HUES48 (cell line): Measurements from ENCODE around the gene TNFAIP3.
A peak's percentile ranks its signal among the peaks of the same experiment; 100 is the strongest.

Experiments used
- H3K27ac ChIP-seq: one replicate; pipeline ENCODE4 v1.7.0; 2013; ENCODE audit warnings: low read depth, low read length, inconsistent platforms
- H3K27me3 ChIP-seq: 2 replicates; pipeline ENCODE4 v1.6.1; 2013; ENCODE audit warnings: mild to moderate bottlenecking, low read length; ENCODE audit not compliant: control insufficient read depth, insufficient read depth
- H3K36me3 ChIP-seq: 2 replicates; pipeline ENCODE4 v1.6.1; 2013; ENCODE audit warnings: low read length; ENCODE audit not compliant: control insufficient read depth, insufficient read depth
- H3K4me1 ChIP-seq: 2 replicates; pipeline ENCODE4 v1.6.1; 2013; ENCODE audit warnings: mild to moderate bottlenecking, low read length; ENCODE audit not compliant: control insufficient read depth, insufficient read depth
- H3K4me3 ChIP-seq: 2 replicates; pipeline ENCODE4 v1.5.1; 2013; ENCODE audit warnings: mild to moderate bottlenecking, low read depth, low read length
- H3K9ac ChIP-seq: 2 replicates; pipeline ENCODE4 v1.6.1; 2013; ENCODE audit warnings: mild to moderate bottlenecking, low read depth, low read length, moderate library complexity
- H3K9me3 ChIP-seq: 2 replicates; pipeline ENCODE4 v1.6.1; 2013; ENCODE audit warnings: low read length; ENCODE audit not compliant: control insufficient read depth, insufficient read depth

TNFAIP3 gene

GRCh38 chr6:137866914-137867684 is at the start of gene TNFAIP3:
Gene TNFAIP3, plus strand, starts transcription at chr6:137867259. Its CDS starts 3,969 bp downstream, at chr6:137871228.
- peaks cover 27% of the 10 kb centered on the region for H3K27me3 ChIP-seq
- H3K4me1 ChIP-seq: peaks cover 44% of the 10 kb centered on the region
- peak within 1 kb of the TSS; percentile 77 for H3K4me3 ChIP-seq
- H3K27ac ChIP-seq: peak within 1 kb of the TSS; percentile 75
- H3K9me3 ChIP-seq: no peaks in the 10 kb centered on the region
- H3K9ac ChIP-seq: peak within 1 kb of the TSS; percentile 57
- H3K36me3 ChIP-seq: no peaks in the 10 kb centered on the region

- Histone ChIP-seq H3K27ac (no peak overlapping the region), H3K4me3 (no peak overlapping the region), H3K27me3 (no peaks in the 10 kb centered on the region), H3K9me3 (no peaks in the 10 kb centered on the region), H3K4me1 (no peaks in the 10 kb centered on the region), H3K36me3 (no peaks in the 10 kb centered on the region), H3K9ac (no peak overlapping the region)
Measured at GRCh38 chr6:137818440-137818839, 48.6 kb upstream of the TNFAIP3 start.

- Histone ChIP-seq H3K9me3 (no peaks in the 10 kb centered on the region), H3K36me3 (no peaks in the 10 kb centered on the region), H3K27me3 (no peaks in the 10 kb centered on the region), H3K4me3 (no peak overlapping the region), H3K4me1 (no peaks in the 10 kb centered on the region), H3K9ac (no peak overlapping the region), H3K27ac (no peak overlapping the region)
Measured at GRCh38 chr6:137819740-137820139, 47.3 kb upstream of the TNFAIP3 start.

GRCh38 chr6:137820425-137820824 is 46.6 kb upstream of the TNFAIP3 start:
- Histone ChIP-seq H3K4me3 (no peak overlapping the region), H3K27ac (no peak overlapping the region), H3K36me3 (no peaks in the 10 kb centered on the region), H3K9ac (no peak overlapping the region), H3K4me1 (no peaks in the 10 kb centered on the region), H3K9me3 (no peaks in the 10 kb centered on the region), H3K27me3 (no peaks in the 10 kb centered on the region)

GRCh38 chr6:137820952-137821351 is 46.1 kb upstream of the TNFAIP3 start:
- H3K4me1 ChIP-seq: no peaks in the 10 kb centered on the region
- no peak overlapping the region for H3K9ac ChIP-seq
- no peak overlapping the region for H3K27ac ChIP-seq
- H3K9me3 ChIP-seq: no peaks in the 10 kb centered on the region
- no peaks in the 10 kb centered on the region for H3K27me3 ChIP-seq
- no peak overlapping the region for H3K4me3 ChIP-seq
- H3K36me3 ChIP-seq: no peaks in the 10 kb centered on the region

GRCh38 chr6:137821491-137821890 is 45.6 kb upstream of the TNFAIP3 start:
- Histone ChIP-seq H3K27me3 (no peaks in the 10 kb centered on the region), H3K9me3 (no peaks in the 10 kb centered on the region), H3K9ac (no peak overlapping the region), H3K4me1 (no peaks in the 10 kb centered on the region), H3K36me3 (no peaks in the 10 kb centered on the region), H3K4me3 (no peak overlapping the region), H3K27ac (no peak overlapping the region)

GRCh38 chr6:137823826-137824555 is 43.1 kb upstream of the TNFAIP3 start:
- no peaks in the 10 kb centered on the region for H3K9me3 ChIP-seq
- no peaks in the 10 kb centered on the region for H3K27me3 ChIP-seq
- H3K27ac ChIP-seq: no peak overlapping the region
- no peak overlapping the region for H3K9ac ChIP-seq
- no peaks in the 10 kb centered on the region for H3K36me3 ChIP-seq
- H3K4me1 ChIP-seq: no peaks in the 10 kb centered on the region
- H3K4me3 ChIP-seq: no peak overlapping the region

GRCh38 chr6:137824556-137824879 is 42.5 kb upstream of the TNFAIP3 start:
- Histone ChIP-seq H3K9ac (no peak overlapping the region), H3K9me3 (no peaks in the 10 kb centered on the region), H3K4me1 (no peaks in the 10 kb centered on the region), H3K27me3 (no peaks in the 10 kb centered on the region), H3K27ac (no peak overlapping the region), H3K36me3 (no peaks in the 10 kb centered on the region), H3K4me3 (no peak overlapping the region)

GRCh38 chr6:137824896-137825295 is 42.2 kb upstream of the TNFAIP3 start:
- H3K36me3 ChIP-seq: no peaks in the 10 kb centered on the region
- H3K4me1 ChIP-seq: no peaks in the 10 kb centered on the region
- no peak overlapping the region for H3K27ac ChIP-seq
- no peaks in the 10 kb centered on the region for H3K9me3 ChIP-seq
- H3K27me3 ChIP-seq: no peaks in the 10 kb centered on the region
- no peak overlapping the region for H3K4me3 ChIP-seq
- no peak overlapping the region for H3K9ac ChIP-seq

GRCh38 chr6:137827411-137827940 is 39.6 kb upstream of the TNFAIP3 start:
- Histone ChIP-seq H3K9ac (no peak overlapping the region), H3K4me3 (no peak overlapping the region), H3K9me3 (no peaks in the 10 kb centered on the region), H3K27me3 (no peaks in the 10 kb centered on the region), H3K27ac (no peak overlapping the region), H3K36me3 (no peaks in the 10 kb centered on the region), H3K4me1 (no peaks in the 10 kb centered on the region; the same call in 1 of the 2 replicates)
